K562 (cell line): Measurements from ENCODE around the gene WDR20. TPM values are rescaled to one million over a fixed set of nuclear protein-coding genes. Genes with fewer than 3 reads are reported as not detected.

Experiments
- CC2D1A ChIP-seq: fragments of 450-650 bp; IDR thresholded peaks from 2 replicates; pipeline ENCODE4 v1.6.1; 2017; ENCODE audit warnings: mild to moderate bottlenecking
- EP300 ChIP-seq: IDR thresholded peaks from 2 replicates; pipeline ENCODE4 v1.6.1; 2012; ENCODE audit warnings: low read length, improper control_type of control experiment
- L3MBTL2 ChIP-seq: fragments of 450-650 bp; IDR thresholded peaks from 2 replicates; pipeline ENCODE4 v1.6.1; 2016; ENCODE audit warnings: mild to moderate bottlenecking, moderate library complexity
- MAFF ChIP-seq: IDR thresholded peaks from 2 replicates; pipeline ENCODE4 v1.6.1; 2012; ENCODE audit warnings: low read length, improper control_type of control experiment
- POLR2B ChIP-seq: fragments of 450-650 bp; IDR thresholded peaks from 2 replicates; pipeline ENCODE4 v1.6.1; 2018; ENCODE audit warnings: low read depth; ENCODE audit not compliant: partially characterized antibody
- RAD21 ChIP-seq, 2 experiments: fragments of 250-450 bp in 1 of 2; fragments of 450-650 bp in 1 of 2; sonication (Bioruptor Pico) in 1 of 2; formaldehyde crosslinking in 1 of 2; IDR thresholded peaks in 1 of 2; conservative IDR thresholded peaks in 1 of 2; 2 replicates each; pipeline versions ENCODE4 v1.4.0 to v1.8.0; 2020 to 2022; ENCODE audit warnings: mild to moderate bottlenecking in 2 of 2, moderate library complexity in 1 of 2
- RBM22 ChIP-seq: fragments of 200-400 bp; formaldehyde crosslinking; IDR thresholded peaks from 2 replicates; pipeline ENCODE4 v1.6.1; 2018; ENCODE audit warnings: low read length, low read depth; ENCODE audit not compliant: poor library complexity, severe bottlenecking
- XRCC4 ChIP-seq: IDR thresholded peaks from one replicate; pipeline ENCODE4 v1.6.1; 2011; ENCODE audit not compliant: insufficient read depth, insufficient read length; ENCODE audit errors: extremely low read depth
- ZFX ChIP-seq: sonication (generic); formaldehyde crosslinking; IDR thresholded peaks from 2 replicates; pipeline ENCODE4 v1.8.0; 2022; ENCODE audit warnings: mild to moderate bottlenecking, missing genetic modification reagents, moderate library complexity
- polyA plus RNA-seq, 8 experiments: library from polyadenylated mRNA; depleted of rRNA in 4 of 8; stranded (reverse) in 5 of 8; unstranded in 3 of 8; fragments of >200 nt; fragmentation: Nextera tagmentation in 2 of 8; fragmentation: Illumina TruSeq in 1 of 8; extraction: Ambion mirVana in 2 of 8; extraction: Trizol in 1 of 8; gene quantifications; 2 replicates each; pipeline versions ENCODE4 v1.2.1 to v1.2.3, GENCODE V29; 2011 to 2014; ENCODE audit warnings: inconsistent platforms in 1 of 8, missing spikeins in 1 of 8
- total RNA-seq, 7 experiments: library from RNA; depleted of rRNA in 6 of 7; stranded (reverse); fragments of >200 nt in 6 of 7; fragmentation: Illumina TruSeq in 2 of 7; extraction: Trizol in 2 of 7; gene quantifications; 2 replicates each; pipeline versions ENCODE4 v1.2.1 to v1.2.3, GENCODE V29; 2011 to 2021; ENCODE audit warnings: low replicate concordance in 1 of 7
- TF ChIP-seq, protein P1 (sequence below), 2 experiments: fragments of 450-650 bp; formaldehyde crosslinking in 1 of 2; IDR thresholded peaks; 2 replicates each; pipeline versions ENCODE4 v1.4.0 to v1.6.1; 2014 to 2020; ENCODE audit warnings: mild to moderate bottlenecking in 2 of 2, borderline replicate concordance in 1 of 2, low read depth in 1 of 2
- TF ChIP-seq, protein P2 (sequence below): sonication (generic); formaldehyde crosslinking; IDR thresholded peaks from 2 replicates; pipeline ENCODE4 v1.8.0; 2022; ENCODE audit warnings: missing genetic modification reagents, mild to moderate bottlenecking, borderline replicate concordance
- TF ChIP-seq, protein P3 (sequence below): fragments of 150-350 bp; conservative IDR thresholded peaks from 2 replicates; pipeline ENCODE4 v1.6.1; 2014; ENCODE audit warnings: low read length
- TF ChIP-seq, protein P4 (sequence below): fragments of 450-650 bp; formaldehyde crosslinking; IDR thresholded peaks from 2 replicates; pipeline ENCODE4 v1.4.0; 2020; ENCODE audit warnings: mild to moderate bottlenecking

Gene WDR20
- total and polyA plus RNA-seq, 9 of the 15 experiments (the other 6 are each of a cell fraction or from before 2014, with no cell fraction given): 7.0 to 15.3 (median 11.8) TPM

DNA sequence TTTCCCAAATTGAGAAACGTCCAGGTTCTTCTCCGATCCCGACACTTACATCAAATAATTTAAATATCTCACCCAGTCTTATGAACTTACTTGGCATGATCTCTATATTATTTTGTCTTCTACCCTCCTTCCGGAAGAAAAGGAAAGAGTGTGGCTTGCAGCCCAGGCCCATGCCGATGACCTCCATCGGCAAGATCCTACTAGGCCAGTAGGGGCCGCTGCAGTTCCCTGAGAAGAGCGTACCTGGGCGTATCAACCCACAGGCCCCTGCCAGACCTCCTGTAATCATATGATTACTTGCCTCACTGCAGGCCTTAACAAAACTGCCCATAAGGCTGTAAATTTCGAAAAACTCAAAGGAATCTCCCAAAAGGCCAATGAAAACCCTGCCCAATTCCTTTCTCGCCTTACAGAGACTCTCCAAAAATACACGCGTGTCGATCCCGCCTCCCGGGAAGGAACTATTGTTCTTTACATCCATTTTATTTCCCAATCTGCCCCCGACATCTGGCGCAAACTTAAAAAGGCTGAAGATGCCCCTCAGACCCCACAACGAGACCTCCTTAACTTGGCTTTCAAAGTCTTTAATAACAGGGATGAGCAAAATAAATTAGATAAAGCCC lies 95.7 kb downstream of the WDR20 start (continued):
- TF ChIP-seq, protein P1, sequence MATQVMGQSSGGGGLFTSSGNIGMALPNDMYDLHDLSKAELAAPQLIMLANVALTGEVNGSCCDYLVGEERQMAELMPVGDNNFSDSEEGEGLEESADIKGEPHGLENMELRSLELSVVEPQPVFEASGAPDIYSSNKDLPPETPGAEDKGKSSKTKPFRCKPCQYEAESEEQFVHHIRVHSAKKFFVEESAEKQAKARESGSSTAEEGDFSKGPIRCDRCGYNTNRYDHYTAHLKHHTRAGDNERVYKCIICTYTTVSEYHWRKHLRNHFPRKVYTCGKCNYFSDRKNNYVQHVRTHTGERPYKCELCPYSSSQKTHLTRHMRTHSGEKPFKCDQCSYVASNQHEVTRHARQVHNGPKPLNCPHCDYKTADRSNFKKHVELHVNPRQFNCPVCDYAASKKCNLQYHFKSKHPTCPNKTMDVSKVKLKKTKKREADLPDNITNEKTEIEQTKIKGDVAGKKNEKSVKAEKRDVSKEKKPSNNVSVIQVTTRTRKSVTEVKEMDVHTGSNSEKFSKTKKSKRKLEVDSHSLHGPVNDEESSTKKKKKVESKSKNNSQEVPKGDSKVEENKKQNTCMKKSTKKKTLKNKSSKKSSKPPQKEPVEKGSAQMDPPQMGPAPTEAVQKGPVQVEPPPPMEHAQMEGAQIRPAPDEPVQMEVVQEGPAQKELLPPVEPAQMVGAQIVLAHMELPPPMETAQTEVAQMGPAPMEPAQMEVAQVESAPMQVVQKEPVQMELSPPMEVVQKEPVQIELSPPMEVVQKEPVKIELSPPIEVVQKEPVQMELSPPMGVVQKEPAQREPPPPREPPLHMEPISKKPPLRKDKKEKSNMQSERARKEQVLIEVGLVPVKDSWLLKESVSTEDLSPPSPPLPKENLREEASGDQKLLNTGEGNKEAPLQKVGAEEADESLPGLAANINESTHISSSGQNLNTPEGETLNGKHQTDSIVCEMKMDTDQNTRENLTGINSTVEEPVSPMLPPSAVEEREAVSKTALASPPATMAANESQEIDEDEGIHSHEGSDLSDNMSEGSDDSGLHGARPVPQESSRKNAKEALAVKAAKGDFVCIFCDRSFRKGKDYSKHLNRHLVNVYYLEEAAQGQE (IDR thresholded peaks at IDR 0.05; ENCODE audit: borderline replicate concordance): peak; percentile 68; the same call in 1 of the 2 replicates
- TF ChIP-seq, protein P1 (CRISPR knock-in tag; IDR thresholded peaks at IDR 0.05; ENCODE audit: low read depth): no peak
- no peak for TF ChIP-seq MAFF
- TF ChIP-seq EP300: no peak
- peak; percentile 18; the same call in 1 of the 2 replicates for TF ChIP-seq L3MBTL2
- TF ChIP-seq, protein P2, sequence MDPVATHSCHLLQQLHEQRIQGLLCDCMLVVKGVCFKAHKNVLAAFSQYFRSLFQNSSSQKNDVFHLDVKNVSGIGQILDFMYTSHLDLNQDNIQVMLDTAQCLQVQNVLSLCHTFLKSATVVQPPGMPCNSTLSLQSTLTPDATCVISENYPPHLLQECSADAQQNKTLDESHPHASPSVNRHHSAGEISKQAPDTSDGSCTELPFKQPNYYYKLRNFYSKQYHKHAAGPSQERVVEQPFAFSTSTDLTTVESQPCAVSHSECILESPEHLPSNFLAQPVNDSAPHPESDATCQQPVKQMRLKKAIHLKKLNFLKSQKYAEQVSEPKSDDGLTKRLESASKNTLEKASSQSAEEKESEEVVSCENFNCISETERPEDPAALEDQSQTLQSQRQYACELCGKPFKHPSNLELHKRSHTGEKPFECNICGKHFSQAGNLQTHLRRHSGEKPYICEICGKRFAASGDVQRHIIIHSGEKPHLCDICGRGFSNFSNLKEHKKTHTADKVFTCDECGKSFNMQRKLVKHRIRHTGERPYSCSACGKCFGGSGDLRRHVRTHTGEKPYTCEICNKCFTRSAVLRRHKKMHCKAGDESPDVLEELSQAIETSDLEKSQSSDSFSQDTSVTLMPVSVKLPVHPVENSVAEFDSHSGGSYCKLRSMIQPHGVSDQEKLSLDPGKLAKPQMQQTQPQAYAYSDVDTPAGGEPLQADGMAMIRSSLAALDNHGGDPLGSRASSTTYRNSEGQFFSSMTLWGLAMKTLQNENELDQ (CRISPR knock-in tag): no peak
- TF ChIP-seq, protein P3, sequence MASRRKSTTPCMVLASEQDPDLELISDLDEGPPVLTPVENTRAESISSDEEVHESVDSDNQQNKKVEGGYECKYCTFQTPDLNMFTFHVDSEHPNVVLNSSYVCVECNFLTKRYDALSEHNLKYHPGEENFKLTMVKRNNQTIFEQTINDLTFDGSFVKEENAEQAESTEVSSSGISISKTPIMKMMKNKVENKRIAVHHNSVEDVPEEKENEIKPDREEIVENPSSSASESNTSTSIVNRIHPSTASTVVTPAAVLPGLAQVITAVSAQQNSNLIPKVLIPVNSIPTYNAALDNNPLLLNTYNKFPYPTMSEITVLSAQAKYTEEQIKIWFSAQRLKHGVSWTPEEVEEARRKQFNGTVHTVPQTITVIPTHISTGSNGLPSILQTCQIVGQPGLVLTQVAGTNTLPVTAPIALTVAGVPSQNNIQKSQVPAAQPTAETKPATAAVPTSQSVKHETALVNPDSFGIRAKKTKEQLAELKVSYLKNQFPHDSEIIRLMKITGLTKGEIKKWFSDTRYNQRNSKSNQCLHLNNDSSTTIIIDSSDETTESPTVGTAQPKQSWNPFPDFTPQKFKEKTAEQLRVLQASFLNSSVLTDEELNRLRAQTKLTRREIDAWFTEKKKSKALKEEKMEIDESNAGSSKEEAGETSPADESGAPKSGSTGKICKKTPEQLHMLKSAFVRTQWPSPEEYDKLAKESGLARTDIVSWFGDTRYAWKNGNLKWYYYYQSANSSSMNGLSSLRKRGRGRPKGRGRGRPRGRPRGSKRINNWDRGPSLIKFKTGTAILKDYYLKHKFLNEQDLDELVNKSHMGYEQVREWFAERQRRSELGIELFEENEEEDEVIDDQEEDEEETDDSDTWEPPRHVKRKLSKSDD: no peak
- TF ChIP-seq RAD21 (CRISPR knock-in tag; conservative IDR thresholded peaks at IDR 0.05 in 1 of 2, IDR thresholded peaks at IDR 0.05 in 1 of 2): peak; percentile 51 to 74
- no peak for TF ChIP-seq XRCC4
- TF ChIP-seq ZFX: peak; percentile 50
- no peak for TF ChIP-seq CC2D1A
- TF ChIP-seq RBM22: no peak
- TF ChIP-seq POLR2B: no peak
- TF ChIP-seq, protein P4, sequence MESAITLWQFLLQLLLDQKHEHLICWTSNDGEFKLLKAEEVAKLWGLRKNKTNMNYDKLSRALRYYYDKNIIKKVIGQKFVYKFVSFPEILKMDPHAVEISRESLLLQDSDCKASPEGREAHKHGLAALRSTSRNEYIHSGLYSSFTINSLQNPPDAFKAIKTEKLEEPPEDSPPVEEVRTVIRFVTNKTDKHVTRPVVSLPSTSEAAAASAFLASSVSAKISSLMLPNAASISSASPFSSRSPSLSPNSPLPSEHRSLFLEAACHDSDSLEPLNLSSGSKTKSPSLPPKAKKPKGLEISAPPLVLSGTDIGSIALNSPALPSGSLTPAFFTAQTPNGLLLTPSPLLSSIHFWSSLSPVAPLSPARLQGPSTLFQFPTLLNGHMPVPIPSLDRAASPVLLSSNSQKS (CRISPR knock-in tag): no peak
